ENCODE results near the gene ZDHHC7. TPM values are rescaled to one million over a fixed set of nuclear protein-coding genes. Genes with fewer than 3 reads are reported as not detected.

ZDHHC7 gene
- total and polyA plus RNA-seq, 9 of the 15 experiments (the other 6 are each of a cell fraction or from before 2014, with no cell fraction given), result 1.7 to 49.7 (median 37.4) TPM

- TF ChIP-seq ZNF407 (IDR thresholded peaks at IDR 0.05; ENCODE audit: low read depth) (no peak), ZNF316 (IDR thresholded peaks at IDR 0.05) (peak; percentile 83), JUND (IDR thresholded peaks at IDR 0.05; ENCODE audit: borderline replicate concordance, low read depth, low read length) (peak; percentile 48; the same call in 1 of the 2 replicates), JUND (tag; IDR thresholded peaks at IDR 0.05; ENCODE audit: borderline replicate concordance, low read depth, low read length) (peak; percentile 25; the same call in 2 of the 3 replicates), TAF9B (IDR thresholded peaks at IDR 0.05; ENCODE audit: partially characterized antibody) (no peak), ZNF655 (CRISPR knock-in tag; IDR thresholded peaks at IDR 0.05) (no peak), SRSF1 (IDR thresholded peaks at IDR 0.05; ENCODE audit: low read depth, low read length) (no peak), ZNF436 (CRISPR knock-in tag; IDR thresholded peaks at IDR 0.05) (no peak), PYGO2 (tag; IDR thresholded peaks at IDR 0.05) (no peak), MEIS2 (IDR thresholded peaks at IDR 0.05; ENCODE audit: partially characterized antibody) (peak; percentile 60), EP300 (IDR thresholded peaks at IDR 0.05; ENCODE audit: low read length) (peak; percentile 60), FOS (IDR thresholded peaks at IDR 0.05; ENCODE audit: extremely low read depth, insufficient read length) (no peak), KLF1 (tag; IDR thresholded peaks at IDR 0.05) (peak; percentile 80; the same call in 1 of the 2 replicates), ADNP (tag; IDR thresholded peaks at IDR 0.05) (0 out of 2 replicates have a peak, but pooled peaks have one; percentile 23)
- TF ChIP-seq, protein P1, sequence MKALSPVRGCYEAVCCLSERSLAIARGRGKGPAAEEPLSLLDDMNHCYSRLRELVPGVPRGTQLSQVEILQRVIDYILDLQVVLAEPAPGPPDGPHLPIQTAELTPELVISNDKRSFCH (CRISPR knock-in tag; IDR thresholded peaks at IDR 0.05), result no peak
- TF ChIP-seq, protein P1 (tag; IDR thresholded peaks at IDR 0.05), result 0 out of 2 replicates have a peak, but pooled peaks have one; percentile 32
- TF ChIP-seq, protein P2, sequence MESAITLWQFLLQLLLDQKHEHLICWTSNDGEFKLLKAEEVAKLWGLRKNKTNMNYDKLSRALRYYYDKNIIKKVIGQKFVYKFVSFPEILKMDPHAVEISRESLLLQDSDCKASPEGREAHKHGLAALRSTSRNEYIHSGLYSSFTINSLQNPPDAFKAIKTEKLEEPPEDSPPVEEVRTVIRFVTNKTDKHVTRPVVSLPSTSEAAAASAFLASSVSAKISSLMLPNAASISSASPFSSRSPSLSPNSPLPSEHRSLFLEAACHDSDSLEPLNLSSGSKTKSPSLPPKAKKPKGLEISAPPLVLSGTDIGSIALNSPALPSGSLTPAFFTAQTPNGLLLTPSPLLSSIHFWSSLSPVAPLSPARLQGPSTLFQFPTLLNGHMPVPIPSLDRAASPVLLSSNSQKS (CRISPR knock-in tag; IDR thresholded peaks at IDR 0.05), result no peak
Measured at GRCh38 chr16:85025781-85026653, 14.7 kb upstream of the ZDHHC7 start (continued).

Measured in K562 (cell line).